GM23338 (cell line): ENCODE data around the gene FOXR1. TPM values are rescaled to one million over a fixed set of nuclear protein-coding genes. Genes with fewer than 3 reads are reported as not detected.
"Not testable (repeated sequence)": the region's sequence is repeated elsewhere in the genome, so short reads cannot be mapped to it uniquely, and the experiment has no call there.

ENCODE experiments used
- ATAC-seq: fragments of 200-7000 bp; cut with Tn5 transposase; 3 replicates; pipeline ENCODE4 v1.9.1; 2020
- DNase-seq: peaks from one replicate; pipeline ENCODE4 v3.0.0-alpha.2; 2015; ENCODE audit warnings: low spot score
- H2AFZ ChIP-seq: fragments of 200-600 bp; sonication (generic); 2 replicates; pipeline ENCODE4 v1.8.0; 2016; ENCODE audit warnings: antibody characterized with exemption, mild to moderate bottlenecking, moderate library complexity
- H3F3A ChIP-seq: fragments of 200-600 bp; sonication (generic); replicated peaks from 2 replicates; pipeline ENCODE4 v1.8.0; 2017; ENCODE audit warnings: antibody characterized with exemption, mixed run types, low read depth
- H3K27ac ChIP-seq: fragments of 200-600 bp; sonication (generic); 2 replicates; pipeline ENCODE4 v1.6.1; 2016; ENCODE audit warnings: low read depth
- H3K27me3 ChIP-seq: fragments of 200-600 bp; sonication (generic); 2 replicates; pipeline ENCODE4 v1.8.0; 2016; ENCODE audit warnings: mild to moderate bottlenecking, mixed run types, moderate library complexity; ENCODE audit not compliant: insufficient read depth
- H3K36me3 ChIP-seq: fragments of 200-600 bp; sonication (generic); 2 replicates; pipeline ENCODE4 v1.8.0; 2016; ENCODE audit warnings: mild to moderate bottlenecking; ENCODE audit not compliant: insufficient read depth
- H3K4me1 ChIP-seq: fragments of 200-600 bp; sonication (generic); 2 replicates; pipeline ENCODE4 v1.8.0; 2016; ENCODE audit warnings: mild to moderate bottlenecking, moderate library complexity; ENCODE audit not compliant: insufficient read depth
- H3K4me2 ChIP-seq: fragments of 200-600 bp; sonication (generic); 2 replicates; pipeline ENCODE4 v1.7.1; 2017; ENCODE audit warnings: mixed run types
- H3K4me3 ChIP-seq: fragments of 200-600 bp; sonication (generic); 2 replicates; pipeline ENCODE4 v1.6.1; 2016; ENCODE audit warnings: mixed run types
- H3K79me2 ChIP-seq: fragments of 200-600 bp; sonication (generic); replicated peaks from 2 replicates; pipeline ENCODE4 v1.8.0; 2017; ENCODE audit warnings: mild to moderate bottlenecking; ENCODE audit not compliant: insufficient read depth
- H3K9me2 ChIP-seq: fragments of 200-600 bp; sonication (generic); 2 replicates; pipeline ENCODE4 v1.8.0; 2017; ENCODE audit not compliant: insufficient read depth
- H4K20me1 ChIP-seq: fragments of 200-600 bp; sonication (generic); replicated peaks from 2 replicates; pipeline ENCODE4 v1.8.0; 2017; ENCODE audit warnings: mild to moderate bottlenecking; ENCODE audit not compliant: insufficient read depth
- H3K27ac Mint-ChIP-seq: 2 replicates; pipeline ENCODE4 v1.8.0; 2020; ENCODE audit warnings: inconsistent platforms, mild to moderate bottlenecking, moderate library complexity, mixed read lengths
- H3K27me3 Mint-ChIP-seq: 3 replicates; pipeline ENCODE4 v1.8.0; 2022; ENCODE audit warnings: low read depth, mild to moderate bottlenecking, moderate library complexity, mixed read lengths, inconsistent platforms; ENCODE audit not compliant: insufficient read depth, poor library complexity
- H3K36me3 Mint-ChIP-seq: 3 replicates; pipeline ENCODE4 v1.8.0; 2021; ENCODE audit warnings: low read depth, mild to moderate bottlenecking, inconsistent platforms, moderate library complexity, mixed read lengths
- H3K4me1 Mint-ChIP-seq: 3 replicates; pipeline ENCODE4 v1.8.0; 2020; ENCODE audit warnings: mild to moderate bottlenecking, inconsistent platforms, mixed read lengths
- H3K4me3 Mint-ChIP-seq: 3 replicates; pipeline ENCODE4 v1.8.0; 2021; ENCODE audit warnings: moderate library complexity, mild to moderate bottlenecking, inconsistent platforms, mixed read lengths
- H3K9me3 Mint-ChIP-seq: 3 replicates; pipeline ENCODE4 v1.8.0; 2020; ENCODE audit warnings: moderate library complexity, mild to moderate bottlenecking, inconsistent platforms, mixed read lengths
- CTCF ChIP-seq, 2 experiments: fragments of 200-600 bp in 1 of 2; sonication (generic) in 1 of 2; conservative IDR thresholded peaks; 2 replicates each; pipeline versions ENCODE4 v1.5.1 to v1.6.1; 2016 to 2017; ENCODE audit warnings: antibody characterized with exemption in 2 of 2, low read depth in 2 of 2, mild to moderate bottlenecking in 2 of 2, moderate library complexity in 1 of 2
- POLR2AphosphoS5 ChIP-seq: IDR thresholded peaks from 2 replicates; pipeline ENCODE4 v1.6.1; 2016; ENCODE audit warnings: antibody characterized with exemption, low read depth
- REST ChIP-seq: IDR thresholded peaks from one replicate; pipeline ENCODE4 v1.6.1; 2018; ENCODE audit warnings: antibody characterized with exemption; ENCODE audit not compliant: unreplicated experiment
- polyA plus RNA-seq: library from polyadenylated mRNA; unstranded; fragments of >200 nt; fragmentation: Nextera tagmentation; extraction: Ambion mirVana; gene quantifications from 2 replicates; pipeline ENCODE4 v1.2.1, GENCODE V29; 2016
- total RNA-seq: library from RNA; depleted of rRNA; stranded (reverse); fragments of >200 nt; shearing (Covaris generic); gene quantifications from 2 replicates; pipeline ENCODE4 v1.2.3, GENCODE V29; 2014

Gene FOXR1
- total and polyA plus RNA-seq, 2 experiments from 2014 or later = not detected

- peak overlapping the region; percentile 89 for H2AFZ ChIP-seq
- peak overlapping the region; percentile 43; the same call in 1 of the 3 replicates for H3K4me3 Mint-ChIP-seq
- no peak overlapping the region for H3K27ac Mint-ChIP-seq
These were observed 8.8 kb downstream of the FOXR1 start for GRCh38 chr11:118980191-118980881.

GRCh38 chr11:118984337-118984736 lies 12.8 kb downstream of the FOXR1 start:
- not testable (repeated sequence) for H3K4me3 ChIP-seq, H3F3A ChIP-seq, H3K9me3 Mint-ChIP-seq, H3K4me3 Mint-ChIP-seq, H3K36me3 ChIP-seq, H2AFZ ChIP-seq, H3K4me2 ChIP-seq, H3K27ac Mint-ChIP-seq, H3K79me2 ChIP-seq, H3K36me3 Mint-ChIP-seq, ATAC-seq, H3K4me1 ChIP-seq, H3K27ac ChIP-seq, DNase-seq, H4K20me1 ChIP-seq, H3K9me2 ChIP-seq, H3K27me3 ChIP-seq
- H3K27me3 Mint-ChIP-seq = peaks cover 11% of the 10 kb centered on the region
- peaks cover 16% of the 10 kb centered on the region for H3K4me1 Mint-ChIP-seq

More at GRCh38 chr11:118980191-118980881, 8.8 kb downstream of the FOXR1 start:
- Mint-ChIP-seq H3K9me3 (no peaks in the 10 kb centered on the region), H3K27me3 (peaks cover 16% of the 10 kb centered on the region), H3K4me1 (peaks cover 23% of the 10 kb centered on the region), H3K36me3 (no peaks in the 10 kb centered on the region)
- ATAC-seq = peak; percentile 80
- Histone ChIP-seq H3K27me3 (peaks cover 5% of the 10 kb centered on the region; the same call in 1 of the 2 replicates), H3K4me1 (peaks cover 16% of the 10 kb centered on the region), H3K36me3 (no peaks in the 10 kb centered on the region), H3K79me2 (no peaks in the 10 kb centered on the region), H4K20me1 (no peaks in the 10 kb centered on the region), H3K27ac (no peak overlapping the region), H3F3A (peaks cover 9% of the 10 kb centered on the region; the same call in 1 of the 2 replicates), H3K4me2 (peak overlapping the region; percentile 73), H3K4me3 (peak overlapping the region; percentile 27; the same call in 1 of the 2 replicates), H3K9me2 (no peaks in the 10 kb centered on the region)
- peak in 1 of 2 experiments; percentile 26; a peak in 1 of 4 replicates for TF ChIP-seq CTCF (conservative IDR thresholded peaks at IDR 0.05; ENCODE audit: low read depth in 2 of 2)
- TF ChIP-seq POLR2AphosphoS5 = no peak
- no peak for TF ChIP-seq REST
- peak; percentile 85 for DNase-seq
